PFSK-1 (cell line): ENCODE data around the gene PIM3.

Source experiments
- FOXP2 ChIP-seq: optimal IDR thresholded peaks from 2 replicates; pipeline ENCODE3; 2011; ENCODE audit warnings: borderline replicate concordance, control low read depth, inconsistent platforms; ENCODE audit not compliant: insufficient read depth; ENCODE audit errors: extremely low read length, extremely low read depth
- POLR2AphosphoS5 ChIP-seq: IDR thresholded peaks from 2 replicates; pipeline ENCODE4 v1.6.1; 2012; ENCODE audit warnings: low read depth, mild to moderate bottlenecking, control low read depth, low read length, moderate library complexity
- SIN3A ChIP-seq: IDR thresholded peaks from 2 replicates; pipeline ENCODE4 v1.6.1; 2012; ENCODE audit warnings: mild to moderate bottlenecking, low read length, moderate library complexity, borderline replicate concordance; ENCODE audit not compliant: insufficient read depth
- TAF1 ChIP-seq: IDR thresholded peaks from 2 replicates; pipeline ENCODE4 v1.6.1; 2012; ENCODE audit warnings: low read length, control low read depth, borderline replicate concordance; ENCODE audit not compliant: insufficient read depth
- TF ChIP-seq, protein P1 (sequence below), 2 experiments: IDR thresholded peaks; 2 replicates each; pipeline versions ENCODE4 v1.6.1 to v1.8.0; 2011 to 2012; ENCODE audit warnings: low read depth in 2 of 2, low read length in 2 of 2, control low read depth in 1 of 2, inconsistent platforms in 1 of 2, mild to moderate bottlenecking in 1 of 2, moderate library complexity in 1 of 2; ENCODE audit not compliant: insufficient read depth in 1 of 2

PIM3 gene

DNA sequence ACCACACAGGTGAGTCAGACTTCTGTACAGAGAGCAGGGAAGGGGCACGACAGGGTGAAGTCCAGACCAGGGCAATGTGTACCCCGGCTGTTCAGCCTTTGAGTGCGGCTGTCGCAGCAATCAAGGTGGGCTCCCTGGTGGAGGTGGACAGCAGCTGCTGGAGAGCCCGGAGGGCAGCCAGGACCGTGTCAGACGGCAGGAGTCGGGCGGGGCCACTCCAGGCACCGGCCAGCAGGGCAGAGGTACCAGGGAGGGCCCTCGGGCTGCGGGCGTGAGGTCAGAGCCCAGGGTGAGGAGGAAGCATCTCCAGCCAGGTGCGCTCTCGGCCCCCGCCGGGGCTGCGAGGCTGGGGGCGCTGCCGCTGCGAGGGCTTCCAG, 802 bp upstream of the PIM3 start:
- TF ChIP-seq POLR2AphosphoS5 (no peak), TAF1 (no peak), SIN3A (no peak), FOXP2 (no peak)
- TF ChIP-seq, protein P1, sequence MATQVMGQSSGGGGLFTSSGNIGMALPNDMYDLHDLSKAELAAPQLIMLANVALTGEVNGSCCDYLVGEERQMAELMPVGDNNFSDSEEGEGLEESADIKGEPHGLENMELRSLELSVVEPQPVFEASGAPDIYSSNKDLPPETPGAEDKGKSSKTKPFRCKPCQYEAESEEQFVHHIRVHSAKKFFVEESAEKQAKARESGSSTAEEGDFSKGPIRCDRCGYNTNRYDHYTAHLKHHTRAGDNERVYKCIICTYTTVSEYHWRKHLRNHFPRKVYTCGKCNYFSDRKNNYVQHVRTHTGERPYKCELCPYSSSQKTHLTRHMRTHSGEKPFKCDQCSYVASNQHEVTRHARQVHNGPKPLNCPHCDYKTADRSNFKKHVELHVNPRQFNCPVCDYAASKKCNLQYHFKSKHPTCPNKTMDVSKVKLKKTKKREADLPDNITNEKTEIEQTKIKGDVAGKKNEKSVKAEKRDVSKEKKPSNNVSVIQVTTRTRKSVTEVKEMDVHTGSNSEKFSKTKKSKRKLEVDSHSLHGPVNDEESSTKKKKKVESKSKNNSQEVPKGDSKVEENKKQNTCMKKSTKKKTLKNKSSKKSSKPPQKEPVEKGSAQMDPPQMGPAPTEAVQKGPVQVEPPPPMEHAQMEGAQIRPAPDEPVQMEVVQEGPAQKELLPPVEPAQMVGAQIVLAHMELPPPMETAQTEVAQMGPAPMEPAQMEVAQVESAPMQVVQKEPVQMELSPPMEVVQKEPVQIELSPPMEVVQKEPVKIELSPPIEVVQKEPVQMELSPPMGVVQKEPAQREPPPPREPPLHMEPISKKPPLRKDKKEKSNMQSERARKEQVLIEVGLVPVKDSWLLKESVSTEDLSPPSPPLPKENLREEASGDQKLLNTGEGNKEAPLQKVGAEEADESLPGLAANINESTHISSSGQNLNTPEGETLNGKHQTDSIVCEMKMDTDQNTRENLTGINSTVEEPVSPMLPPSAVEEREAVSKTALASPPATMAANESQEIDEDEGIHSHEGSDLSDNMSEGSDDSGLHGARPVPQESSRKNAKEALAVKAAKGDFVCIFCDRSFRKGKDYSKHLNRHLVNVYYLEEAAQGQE (IDR thresholded peaks at IDR 0.05; ENCODE audit: insufficient read depth in 1 of 2, low read depth in 2 of 2, low read length in 2 of 2): 0 out of 4 replicates have a peak, but pooled peaks of 1 of the 2 experiments have one; percentile 37

- TF ChIP-seq SIN3A (no peak), FOXP2 (no peak), TAF1 (no peak), POLR2AphosphoS5 (no peak)
- TF ChIP-seq, protein P1 (IDR thresholded peaks at IDR 0.05; ENCODE audit: insufficient read depth in 1 of 2, low read depth in 2 of 2, low read length in 2 of 2): no peak
Observed at GRCh38 chr22:49961005-49961600, 531 bp downstream of the PIM3 start.

DNA sequence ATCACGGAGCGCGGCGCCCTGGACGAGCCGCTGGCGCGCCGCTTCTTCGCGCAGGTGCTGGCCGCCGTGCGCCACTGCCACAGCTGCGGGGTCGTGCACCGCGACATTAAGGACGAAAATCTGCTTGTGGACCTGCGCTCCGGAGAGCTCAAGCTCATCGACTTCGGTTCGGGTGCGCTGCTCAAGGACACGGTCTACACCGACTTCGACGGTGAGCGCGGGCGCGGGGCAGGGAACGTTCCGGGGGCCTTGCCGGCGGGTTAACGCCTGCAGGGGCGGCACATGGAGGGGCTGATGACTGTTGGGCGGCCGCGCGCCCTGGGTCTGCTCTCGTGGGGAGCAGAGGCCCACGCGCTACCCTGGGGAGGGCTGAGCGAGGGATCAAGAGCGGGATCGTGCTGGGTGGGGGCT, 1.0 kb downstream of the PIM3 start:
- TF ChIP-seq SIN3A (no peak), POLR2AphosphoS5 (no peak), TAF1 (no peak), FOXP2 (no peak)
- TF ChIP-seq, protein P1 (IDR thresholded peaks at IDR 0.05; ENCODE audit: insufficient read depth in 1 of 2, low read depth in 2 of 2, low read length in 2 of 2): no peak

GRCh38 chr22:49962012-49962750, 1.6 kb downstream of the PIM3 start:
- TF ChIP-seq POLR2AphosphoS5 (no peak), FOXP2 (no peak), SIN3A (no peak; the same call in 1 of the 2 replicates), TAF1 (no peak)
- TF ChIP-seq, protein P1 (IDR thresholded peaks at IDR 0.05; ENCODE audit: insufficient read depth in 1 of 2, low read depth in 2 of 2, low read length in 2 of 2): no peak
